GM12878 (cell line): ENCODE measurements around the gene CDK16. TPM values are rescaled to one million over a fixed set of nuclear protein-coding genes. Genes with fewer than 3 reads are reported as not detected.

Experiments
- ATAC-seq: fragments of 200-7000 bp; cut with Tn5 transposase; 3 replicates; pipeline ENCODE4 v1.9.1; 2020; ENCODE audit warnings: mild to moderate bottlenecking, moderate library complexity
- BruUV-seq: library from RNA; stranded (reverse); fragments of 400-500 nt; replicated peaks from 2 replicates; lab custom pipeline; 2021; lab: Mats Ljungman, UMichigan
- CTCF ChIA-PET: fragments of 300-600 bp; sonication (Branson Sonifier 250); formaldehyde crosslinking; extraction: SDS; loops from one replicate; lab custom pipeline; 2021; ENCODE audit warnings: inconsistent platforms; lab: Yijun Ruan, JAX
- POLR2A ChIA-PET: fragments of 350-600 bp; formaldehyde crosslinking; extraction: SDS; loops from one replicate; lab custom pipeline; 2021; ENCODE audit warnings: inconsistent platforms; lab: Charles Lee
- RAD21 ChIA-PET: fragments of 300-600 bp; sonication (Branson Sonifier 250); formaldehyde crosslinking; loops from one replicate; lab custom pipeline; 2023; ENCODE audit warnings: antibody characterized with exemption; ENCODE audit not compliant: unreplicated experiment; lab: Charles Lee
- SMC1A ChIA-PET: fragments of 300-600 bp; sonication (Branson Sonifier 250); formaldehyde crosslinking; loops from one replicate; lab custom pipeline; 2023; ENCODE audit not compliant: unreplicated experiment, uncharacterized antibody; lab: Charles Lee
- DNase-seq: peaks from one replicate; pipeline ENCODE4 v3.0.0-alpha.2; 2011; ENCODE audit warnings: low read depth, low spot score
- FAIRE-seq: peaks from 3 replicates; lab custom pipeline; 2011; peaks lifted over from hg19 to GRCh38; lab: Jason Lieb, UNC
- H2AFZ ChIP-seq: 2 replicates; pipeline ENCODE4 v1.6.0; 2011; ENCODE audit warnings: low read depth, low read length, control low read depth; ENCODE audit not compliant: control insufficient read depth
- H3K27ac ChIP-seq: 2 replicates; pipeline ENCODE4 v1.5.1; 2011; ENCODE audit warnings: control low read depth; ENCODE audit not compliant: control insufficient read depth, insufficient read depth
- H3K27me3 ChIP-seq, 2 experiments: replicated peaks in 1 of 2; 2 replicates each; pipeline versions ENCODE4 v1.6.0 to v1.6.1; 2011; ENCODE audit warnings: low read length in 1 of 2; ENCODE audit not compliant: control insufficient read depth in 2 of 2, insufficient read depth in 2 of 2
- H3K36me3 ChIP-seq, 2 experiments: 2 replicates each; pipeline ENCODE4 v1.5.1; 2011; ENCODE audit warnings: low read length in 1 of 2; ENCODE audit not compliant: control insufficient read depth in 2 of 2, insufficient read depth in 2 of 2
- H3K4me1 ChIP-seq: 2 replicates; pipeline ENCODE4 v1.6.1; 2011; ENCODE audit warnings: mild to moderate bottlenecking, low read length, moderate library complexity, mixed read lengths; ENCODE audit not compliant: control insufficient read depth, insufficient read depth
- H3K4me2 ChIP-seq: 2 replicates; pipeline ENCODE4 v1.6.0; 2011; ENCODE audit warnings: control low read depth; ENCODE audit not compliant: control insufficient read depth, insufficient read depth
- H3K4me3 ChIP-seq: fragments of 200-600 bp; sonication (generic); 2 replicates; pipeline ENCODE4 v1.5.1; 2016
- H3K79me2 ChIP-seq: 2 replicates; pipeline ENCODE4 v1.6.0; 2011; ENCODE audit warnings: low read length; ENCODE audit not compliant: control insufficient read depth, insufficient read depth
- H3K9ac ChIP-seq: 2 replicates; pipeline ENCODE4 v1.8.0; 2011; ENCODE audit warnings: low read length, control low read depth, mixed read lengths; ENCODE audit not compliant: control insufficient read depth, insufficient read depth
- H3K9me3 ChIP-seq: replicated peaks from 3 replicates; pipeline ENCODE4 v1.5.1; 2011; ENCODE audit warnings: mild to moderate bottlenecking, low read length; ENCODE audit not compliant: control insufficient read depth, insufficient read depth
- H4K20me1 ChIP-seq: 2 replicates; pipeline ENCODE4 v1.6.0; 2011; ENCODE audit not compliant: control insufficient read depth, insufficient read depth
- CHD1 ChIP-seq: IDR thresholded peaks from 2 replicates; pipeline ENCODE4 v1.6.1; 2012; ENCODE audit warnings: low read depth, low read length, improper control_type of control experiment
- EZH2 ChIP-seq: IDR thresholded peaks from 2 replicates; pipeline ENCODE4 v1.6.1; 2012; ENCODE audit warnings: low read depth, mild to moderate bottlenecking, control low read depth, inconsistent platforms, low read length, borderline replicate concordance; ENCODE audit not compliant: control insufficient read depth
- KAT2A ChIP-seq: conservative IDR thresholded peaks from 2 replicates; pipeline ENCODE4 v1.6.1; 2011; ENCODE audit warnings: low read depth, low read length; ENCODE audit not compliant: control insufficient read depth
- WGBS: methylation state at CpG from one replicate; pipeline ENCODE4 v1.1.6; 2016; ENCODE audit warnings: low lambda C conversion rate; ENCODE audit not compliant: insufficient replicate concordance, insufficient coverage; ENCODE audit errors: missing lambda C conversion rate; 5-methylcytosine and 5-hydroxymethylcytosine counted together
- in situ Hi-C: fragments of 300-500 bp; cut with MboI; formaldehyde crosslinking; loops from 9 replicates; pipeline ENCODE4 v1.14.3; 2018; ENCODE audit warnings: mixed read lengths
- intact Hi-C: fragments of 100-400 bp; cut with micrococcal nuclease; formaldehyde crosslinking; loops from one replicate; pipeline ENCODE4 v1.14.2; 2022; ENCODE audit not compliant: unreplicated experiment
- polyA plus RNA-seq, 11 experiments: library from polyadenylated mRNA; depleted of rRNA in 4 of 11; unstranded in 6 of 11; stranded (reverse) in 5 of 11; fragments of >200 nt; fragmentation: Nextera tagmentation in 4 of 11; fragmentation: Illumina TruSeq in 1 of 11; extraction: Ambion mirVana in 4 of 11; extraction: Trizol in 1 of 11; gene quantifications; 1 replicate in 1 of 11; 2 replicates in 10 of 11; pipeline versions ENCODE4 v1.2.1 to v1.2.3, GENCODE V29; 2011 to 2016; ENCODE audit warnings: inconsistent platforms in 2 of 11, missing spikeins in 2 of 11, low read depth in 1 of 11
- total RNA-seq, 4 experiments: library from RNA; depleted of rRNA in 3 of 4; stranded (reverse); fragments of >200 nt in 3 of 4; fragmentation: Illumina TruSeq in 1 of 4; extraction: Trizol in 1 of 4; gene quantifications; 2 replicates each; pipeline versions ENCODE4 v1.2.1 to v1.2.3, GENCODE V29; 2013 to 2021
- TF ChIP-seq, protein P1 (sequence below): fragments of 450-650 bp; IDR thresholded peaks from 2 replicates; pipeline ENCODE4 v1.6.1; 2016; ENCODE audit warnings: mild to moderate bottlenecking

Gene CDK16
- total and polyA plus RNA-seq, 10 of the 15 experiments (the other 5 are each of a cell fraction or from before 2014, with no cell fraction given): 2.4 to 75.1 (median 48.2) TPM

DNA sequence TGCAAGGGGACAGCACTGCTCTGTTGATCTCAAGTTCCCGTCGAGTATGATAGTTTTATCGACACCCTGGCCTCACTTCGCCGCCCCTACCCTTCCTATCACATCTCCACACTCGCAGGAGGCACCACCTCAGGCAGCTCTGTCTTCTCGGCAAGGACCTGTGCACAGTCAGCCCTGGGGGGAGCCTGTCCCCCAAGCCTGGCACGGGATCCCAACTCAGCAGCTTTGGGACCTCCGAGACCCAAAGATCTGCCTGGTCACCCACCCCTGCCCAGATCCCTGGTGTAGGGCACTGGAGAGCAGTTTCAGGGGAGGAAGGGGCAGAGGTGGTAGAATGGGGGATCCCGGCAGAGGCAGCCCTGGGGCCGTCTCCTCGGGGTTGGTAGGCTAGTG, 42.9 kb upstream of the CDK16 start:
- Histone ChIP-seq H3K27ac (no peak overlapping the region), H3K4me3 (no peak overlapping the region), H3K4me1 (no peaks in the 10 kb centered on the region), H3K79me2 (no peaks in the 10 kb centered on the region), H4K20me1 (no peaks in the 10 kb centered on the region), H3K9ac (no peak overlapping the region), H3K27me3 (no peaks in the 10 kb centered on the region), H3K36me3 (peaks cover 0 to 13% of the 10 kb centered on the region in 2 experiments; a peak in 3 of 4 replicates), H3K4me2 (no peak overlapping the region), H3K9me3 (no peaks in the 10 kb centered on the region), H2AFZ (no peak overlapping the region)
- DNase-seq (no peak), FAIRE-seq (no peak), ATAC-seq (no peak)
- in situ Hi-C loops: no loop called here
- RAD21 ChIA-PET: no interaction called here
- POLR2A ChIA-PET: interaction anchor here (0.6 kb wide), 1 partner anchor 371 kb away, joined by 6 read pairs; no protein-coding TSS in a partner anchor
- no TSS peak for BruUV-seq
- 81% methylated on average over 12 of the region's 12 CpGs for WGBS
- intact Hi-C loops: no loop called here
- TF ChIP-seq, protein P1, sequence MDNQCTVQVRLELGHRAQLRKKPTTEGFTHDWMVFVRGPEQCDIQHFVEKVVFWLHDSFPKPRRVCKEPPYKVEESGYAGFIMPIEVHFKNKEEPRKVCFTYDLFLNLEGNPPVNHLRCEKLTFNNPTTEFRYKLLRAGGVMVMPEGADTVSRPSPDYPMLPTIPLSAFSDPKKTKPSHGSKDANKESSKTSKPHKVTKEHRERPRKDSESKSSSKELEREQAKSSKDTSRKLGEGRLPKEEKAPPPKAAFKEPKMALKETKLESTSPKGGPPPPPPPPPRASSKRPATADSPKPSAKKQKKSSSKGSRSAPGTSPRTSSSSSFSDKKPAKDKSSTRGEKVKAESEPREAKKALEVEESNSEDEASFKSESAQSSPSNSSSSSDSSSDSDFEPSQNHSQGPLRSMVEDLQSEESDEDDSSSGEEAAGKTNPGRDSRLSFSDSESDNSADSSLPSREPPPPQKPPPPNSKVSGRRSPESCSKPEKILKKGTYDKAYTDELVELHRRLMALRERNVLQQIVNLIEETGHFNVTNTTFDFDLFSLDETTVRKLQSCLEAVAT: no peak
- TF ChIP-seq KAT2A (no peak), CHD1 (no peak)
- SMC1A ChIA-PET: no interaction called here
- CTCF ChIA-PET: no interaction called here

DNA sequence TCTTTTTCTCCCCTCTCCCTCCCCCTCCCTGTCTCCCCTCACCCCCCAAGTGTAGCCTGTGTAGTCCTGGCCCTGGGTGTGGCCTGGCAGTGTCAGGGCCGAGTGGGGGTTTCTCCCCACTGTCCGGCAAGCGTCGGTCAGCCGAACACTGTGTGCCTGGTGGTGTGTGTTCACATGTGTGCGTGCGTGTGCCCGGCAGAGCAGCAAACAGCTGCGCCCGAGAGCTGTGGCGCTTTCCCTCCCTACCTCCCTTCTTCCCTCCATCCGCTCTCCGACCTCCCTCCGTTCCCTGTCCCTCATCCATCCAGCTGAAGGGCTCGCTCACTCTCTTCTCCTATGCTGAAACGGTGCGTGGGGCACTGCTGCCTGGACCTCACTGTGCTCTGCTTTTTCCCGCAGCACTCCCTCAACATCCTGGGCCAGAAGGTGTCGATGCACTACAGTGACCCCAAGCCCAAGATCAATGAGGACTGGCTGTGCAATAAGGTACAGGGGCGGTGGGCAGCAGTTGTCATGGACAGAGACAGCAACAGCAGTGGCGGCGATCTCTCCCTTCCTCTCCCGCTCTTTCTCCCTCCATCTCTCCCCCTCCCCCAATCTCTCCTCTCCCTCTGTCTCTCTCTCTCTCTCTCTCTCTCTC, 42.3 kb upstream of the CDK16 start:
- H3K27ac ChIP-seq: no peak overlapping the region
- H4K20me1 ChIP-seq: no peaks in the 10 kb centered on the region
- H3K4me2 ChIP-seq: no peak overlapping the region
- SMC1A ChIA-PET: no interaction called here
- H3K79me2 ChIP-seq: no peaks in the 10 kb centered on the region
- no peak for TF ChIP-seq EZH2
- TF ChIP-seq, all 136 proteins: peak for 0
- RAD21 ChIA-PET: no interaction called here
- 71% methylated on average over 23 of the region's 23 CpGs for WGBS
- Histone ChIP-seq H3K27me3 (no peaks in the 10 kb centered on the region), H3K9me3 (no peaks in the 10 kb centered on the region), H2AFZ (no peak overlapping the region), H3K9ac (no peak overlapping the region), H3K36me3 (peaks cover 0 to 13% of the 10 kb centered on the region in 2 experiments; a peak in 3 of 4 replicates), H3K4me3 (no peak overlapping the region), H3K4me1 (no peaks in the 10 kb centered on the region)
- intact Hi-C loops: no loop called here
- ATAC-seq: no peak
- in situ Hi-C loops: no loop called here
- BruUV-seq: no TSS peak
- FAIRE-seq: no peak
- CTCF ChIA-PET: no interaction called here
- DNase-seq: no peak
- POLR2A ChIA-PET: no interaction called here
